ENCODE results near the gene RANGRF.

DNA sequence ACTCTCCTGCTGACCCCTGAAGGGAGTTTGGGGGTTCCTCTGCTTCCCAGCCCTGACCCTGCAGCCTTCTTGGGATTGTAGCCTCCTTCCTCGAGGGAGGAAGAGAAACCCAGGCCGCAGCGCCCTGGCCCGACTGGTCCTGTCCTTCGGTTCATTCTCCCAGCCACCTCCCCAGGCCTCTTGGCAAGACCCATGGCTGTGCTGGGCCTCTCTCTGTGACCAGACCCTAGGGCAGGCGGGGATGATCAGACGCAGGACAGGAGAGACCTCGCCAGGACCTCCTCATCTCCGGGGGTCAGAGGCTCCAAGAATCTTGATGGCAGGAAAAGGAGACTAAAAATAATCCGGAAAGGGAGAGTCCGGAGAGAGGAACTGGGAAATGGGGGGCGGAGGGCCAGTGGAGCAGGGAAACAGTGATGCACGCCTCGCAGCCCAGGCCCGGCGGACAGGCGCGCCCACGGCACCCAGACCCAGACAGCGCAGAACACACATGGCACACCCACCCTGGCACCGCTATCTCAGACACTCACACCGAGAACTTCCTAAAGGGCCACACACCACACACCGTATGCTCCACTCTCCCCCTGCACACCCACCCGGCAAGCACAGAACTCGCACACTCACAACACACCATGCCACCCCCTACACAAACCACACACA lies 22.8 kb downstream of the RANGRF start:
- TF ChIP-seq POLR2AphosphoS5 (IDR thresholded peaks at IDR 0.05) (peak in 1 of 3 donors; percentile 24), POLR2A (IDR thresholded peaks at IDR 0.05) (no peak)
- TF ChIP-seq, protein P1, sequence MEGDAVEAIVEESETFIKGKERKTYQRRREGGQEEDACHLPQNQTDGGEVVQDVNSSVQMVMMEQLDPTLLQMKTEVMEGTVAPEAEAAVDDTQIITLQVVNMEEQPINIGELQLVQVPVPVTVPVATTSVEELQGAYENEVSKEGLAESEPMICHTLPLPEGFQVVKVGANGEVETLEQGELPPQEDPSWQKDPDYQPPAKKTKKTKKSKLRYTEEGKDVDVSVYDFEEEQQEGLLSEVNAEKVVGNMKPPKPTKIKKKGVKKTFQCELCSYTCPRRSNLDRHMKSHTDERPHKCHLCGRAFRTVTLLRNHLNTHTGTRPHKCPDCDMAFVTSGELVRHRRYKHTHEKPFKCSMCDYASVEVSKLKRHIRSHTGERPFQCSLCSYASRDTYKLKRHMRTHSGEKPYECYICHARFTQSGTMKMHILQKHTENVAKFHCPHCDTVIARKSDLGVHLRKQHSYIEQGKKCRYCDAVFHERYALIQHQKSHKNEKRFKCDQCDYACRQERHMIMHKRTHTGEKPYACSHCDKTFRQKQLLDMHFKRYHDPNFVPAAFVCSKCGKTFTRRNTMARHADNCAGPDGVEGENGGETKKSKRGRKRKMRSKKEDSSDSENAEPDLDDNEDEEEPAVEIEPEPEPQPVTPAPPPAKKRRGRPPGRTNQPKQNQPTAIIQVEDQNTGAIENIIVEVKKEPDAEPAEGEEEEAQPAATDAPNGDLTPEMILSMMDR (IDR thresholded peaks at IDR 0.05 in 8 of 11, conservative IDR thresholded peaks at IDR 0.05 in 3 of 11), result no peak

Measured in spleen (tissue), 7 donors.